ENCODE results near the gene HPCAL1.

GRCh38 chr2:10367472-10368439, 65.1 kb downstream of the HPCAL1 start:
- TF ChIP-seq POLR2A (IDR thresholded peaks at IDR 0.05) (no peak), CTCF (IDR thresholded peaks at IDR 0.05) (no peak), POLR2AphosphoS5 (IDR thresholded peaks at IDR 0.05) (no peak), EP300 (IDR thresholded peaks at IDR 0.05) (no peak)
